HK-2 (cell line): ENCODE measurements around the gene DUS4L.

Source experiments
- DNase-seq: peaks from one replicate; pipeline ENCODE4 v3.0.0-alpha.2; 2018; ENCODE audit not compliant: unreplicated experiment

Gene DUS4L

DNA sequence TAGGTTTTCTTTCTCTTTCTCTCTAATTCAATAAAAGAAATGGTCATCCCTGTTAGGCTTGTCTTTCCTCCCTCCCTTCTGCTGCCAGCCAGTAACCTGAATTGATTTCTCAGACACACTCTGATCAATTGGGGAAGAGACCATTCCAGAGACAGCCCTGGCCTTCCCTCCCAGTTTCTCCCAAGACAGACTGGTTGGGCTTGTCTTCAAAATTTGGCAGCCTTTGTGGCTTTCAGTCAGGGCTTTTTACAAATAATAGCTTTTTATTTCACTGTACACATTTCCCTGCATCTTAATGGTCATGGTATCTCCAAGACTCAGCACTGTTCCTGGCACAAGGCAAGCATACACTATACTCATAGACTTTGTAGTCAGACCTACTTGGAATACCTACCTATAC is 50.2 kb downstream of the DUS4L start:
- DNase-seq, result no peak

GRCh38 chr7:107614425-107614824 is 50.7 kb downstream of the DUS4L start:
- no peak for DNase-seq

GRCh38 chr7:107615910-107616680 is 52.3 kb downstream of the DUS4L start:
- no peak for DNase-seq

DNA sequence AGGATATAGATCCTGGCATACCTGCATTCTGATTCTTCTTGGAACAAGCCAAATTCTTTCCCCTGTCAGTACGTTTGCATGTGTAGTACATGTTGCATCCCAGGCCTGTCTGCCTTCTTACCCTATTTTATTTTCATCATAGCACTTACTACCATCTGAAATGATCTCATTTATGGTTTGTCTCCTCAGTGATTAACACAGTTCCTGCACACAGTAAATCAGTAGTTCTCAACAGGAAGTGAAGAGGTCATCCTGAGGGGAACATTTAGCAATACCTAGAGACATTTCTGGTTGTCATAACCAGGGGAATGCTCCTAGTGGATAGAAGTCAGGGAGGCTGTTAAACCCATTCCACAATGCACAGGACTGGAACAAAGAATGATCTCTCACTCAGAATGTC is 58.7 kb downstream of the DUS4L start:
- DNase-seq, result no peak

DNA sequence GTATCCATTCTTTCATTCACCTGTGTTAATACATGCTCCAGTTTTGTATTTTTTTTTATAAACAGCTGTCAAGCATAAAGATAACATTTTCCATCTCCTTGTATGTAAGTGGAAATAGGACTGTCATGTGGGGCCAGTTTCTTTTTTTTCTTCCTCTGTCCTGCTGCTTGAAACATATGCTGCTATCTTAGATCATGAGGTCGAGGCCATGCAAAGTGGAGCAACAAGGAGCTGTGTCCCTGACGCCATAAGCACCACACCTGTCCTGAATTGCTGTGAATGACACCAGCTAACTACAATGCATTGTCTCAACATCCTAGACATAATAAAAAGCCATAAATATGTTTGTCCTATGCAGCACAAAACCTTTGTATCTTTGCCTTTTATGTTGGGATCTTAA is 59.1 kb downstream of the DUS4L start:
- no peak for DNase-seq

GRCh38 chr7:107627002-107627401 is 63.2 kb downstream of the DUS4L start:
- no peak for DNase-seq
